C4-2B (cell line): ENCODE data around the gene RESP18.

Source experiments
- CTCF ChIP-seq: fragments of 450-650 bp; conservative IDR thresholded peaks from 2 replicates; pipeline ENCODE4 v1.5.1; 2017; ENCODE audit warnings: mild to moderate bottlenecking
- ZFX ChIP-seq: fragments of 450-650 bp; IDR thresholded peaks from 2 replicates; pipeline ENCODE4 v1.6.1; 2017

- no peak for TF ChIP-seq CTCF
- no peak for TF ChIP-seq ZFX
Measured at GRCh38 chr2:219284501-219285372, 47.8 kb downstream of the RESP18 start.
